ENCODE results near the gene ERFE.
"Not testable (repeated sequence)": the region's sequence is repeated elsewhere in the genome, so short reads cannot be mapped to it uniquely, and the experiment has no call there.

Gene ERFE

GRCh38 chr2:238169708-238170251, 11.0 kb downstream of the ERFE start:
- peak; percentile 85 for DNase-seq (ENCODE audit: low spot score)

GRCh38 chr2:238170386-238171071, 11.8 kb downstream of the ERFE start:
- DNase-seq (ENCODE audit: low spot score): no peak

- DNase-seq (ENCODE audit: low spot score): not testable (repeated sequence)
These were observed 12.3 kb downstream of the ERFE start for GRCh38 chr2:238171072-238171431.

- DNase-seq (ENCODE audit: low spot score): no peak
These were observed 12.9 kb downstream of the ERFE start for GRCh38 chr2:238171575-238172187.

- DNase-seq (ENCODE audit: low spot score): no peak
These were observed 13.7 kb downstream of the ERFE start for GRCh38 chr2:238172439-238172838.

GRCh38 chr2:238173692-238174091, 14.9 kb downstream of the ERFE start:
- DNase-seq (ENCODE audit: low spot score): no peak

GRCh38 chr2:238174291-238174690, 15.5 kb downstream of the ERFE start:
- DNase-seq (ENCODE audit: low spot score): no peak

GRCh38 chr2:238174701-238175100, 15.9 kb downstream of the ERFE start:
- DNase-seq (ENCODE audit: low spot score): no peak

GRCh38 chr2:238176613-238177012, 17.8 kb downstream of the ERFE start:
- no peak for DNase-seq (ENCODE audit: low spot score)

GRCh38 chr2:238180554-238180953, 21.8 kb downstream of the ERFE start:
- DNase-seq (ENCODE audit: low spot score): no peak

GRCh38 chr2:238182362-238182761, 23.6 kb downstream of the ERFE start:
- DNase-seq (ENCODE audit: low spot score): no peak

- DNase-seq (ENCODE audit: low spot score): no peak
These were observed 25.1 kb downstream of the ERFE start for GRCh38 chr2:238183821-238184220.

- DNase-seq (ENCODE audit: low spot score): no peak
These were observed 29.1 kb downstream of the ERFE start for GRCh38 chr2:238187618-238188548.

GRCh38 chr2:238190445-238190844, 31.7 kb downstream of the ERFE start:
- no peak for DNase-seq (ENCODE audit: low spot score)

GRCh38 chr2:238202326-238203093, 43.7 kb downstream of the ERFE start:
- peak; percentile 50 for DNase-seq (ENCODE audit: low spot score)

GRCh38 chr2:238203094-238203972, 44.6 kb downstream of the ERFE start, which contains the start of gene ILKAP:
Gene ILKAP, minus strand, starts transcription at chr2:238203695. Its CDS starts 142 bp downstream, at chr2:238203553.
- peak; percentile 100 for DNase-seq (ENCODE audit: low spot score)

- DNase-seq (ENCODE audit: low spot score): no peak
These were observed 45.4 kb downstream of the ERFE start for GRCh38 chr2:238203973-238204683.

GRCh38 chr2:238207006-238207405, 48.2 kb downstream of the ERFE start:
- DNase-seq (ENCODE audit: low spot score): no peak

GRCh38 chr2:238216651-238217184, 57.9 kb downstream of the ERFE start:
- DNase-seq (ENCODE audit: low spot score): no peak

Measured in AG20443 (cell line).